Liver (tissue), 9 donors: Measurements from ENCODE around the gene DDX25. TPM values are rescaled to one million over a fixed set of nuclear protein-coding genes. Genes with fewer than 3 reads are reported as not detected.

ENCODE experiments used
- DNase-seq: peaks from one replicate; pipeline ENCODE4 v3.0.0-alpha.2; 2017; ENCODE audit warnings: low spot score
- H3K27ac ChIP-seq, 2 donors: one replicate each; pipeline ENCODE4 v1.7.0; 2013; ENCODE audit warnings: inconsistent platforms in 2 of 2, low read length in 2 of 2, control low read depth in 1 of 2, low read depth in 1 of 2, mild to moderate bottlenecking in 1 of 2
- H3K27me3 ChIP-seq, 4 donors: one replicate each; pipeline versions ENCODE4 v1.6.1 to v1.7.0; 2013; ENCODE audit warnings: low read length in 3 of 4, inconsistent platforms in 1 of 4, mild to moderate bottlenecking in 1 of 4, moderate library complexity in 1 of 4; ENCODE audit not compliant: control insufficient read depth in 4 of 4, insufficient read depth in 4 of 4
- H3K36me3 ChIP-seq, 4 donors: one replicate each; pipeline versions ENCODE4 v1.6.1 to v1.7.0; 2013; ENCODE audit warnings: low read length in 3 of 4, mild to moderate bottlenecking in 3 of 4, low read depth in 1 of 4, moderate library complexity in 1 of 4; ENCODE audit not compliant: control insufficient read depth in 4 of 4, insufficient read depth in 3 of 4
- H3K4me1 ChIP-seq, 4 donors: one replicate each; pipeline versions ENCODE4 v1.6.1 to v1.7.0; 2013; ENCODE audit warnings: low read length in 3 of 4, mild to moderate bottlenecking in 3 of 4, moderate library complexity in 1 of 4; ENCODE audit not compliant: control insufficient read depth in 4 of 4, insufficient read depth in 4 of 4
- H3K4me3 ChIP-seq, 3 donors: one replicate each; pipeline versions ENCODE4 v1.6.1 to v1.7.0; 2013; ENCODE audit warnings: low read length in 3 of 3, control low read depth in 1 of 3, low read depth in 1 of 3, mild to moderate bottlenecking in 1 of 3
- H3K9ac ChIP-seq, 2 donors: one replicate each; pipeline ENCODE4 v1.7.0; 2013; ENCODE audit warnings: low read length in 2 of 2, mild to moderate bottlenecking in 2 of 2, moderate library complexity in 2 of 2, control low read depth in 1 of 2, low read depth in 1 of 2
- H3K9me3 ChIP-seq, 4 donors: one replicate each; pipeline versions ENCODE4 v1.6.1 to v1.7.0; 2013; ENCODE audit warnings: low read length in 3 of 4; ENCODE audit not compliant: control insufficient read depth in 4 of 4
- CTCF ChIP-seq: fragments of 150-350 bp; IDR thresholded peaks from 2 replicates; pipeline ENCODE4 v1.5.1; 2017; ENCODE audit warnings: improper control_type of control experiment, low read depth, low read length; ENCODE audit not compliant: missing input control
- FOXA1 ChIP-seq: IDR thresholded peaks from 2 replicates; pipeline ENCODE4 v1.6.1; 2016; ENCODE audit warnings: antibody characterized with exemption
- FOXA2 ChIP-seq: IDR thresholded peaks from 2 replicates; pipeline ENCODE4 v1.6.1; 2016; ENCODE audit warnings: antibody characterized with exemption
- HNF4A ChIP-seq, 2 donors: conservative IDR thresholded peaks; 2 replicates each; pipeline ENCODE4 v1.6.1; 2016; ENCODE audit warnings: antibody characterized with exemption in 2 of 2, mild to moderate bottlenecking in 2 of 2
- JUND ChIP-seq, 2 donors: IDR thresholded peaks; 2 replicates each; pipeline ENCODE4 v1.6.1; 2016; ENCODE audit warnings: antibody characterized with exemption in 2 of 2
- MAX ChIP-seq: IDR thresholded peaks from 2 replicates; pipeline ENCODE4 v1.6.1; 2016; ENCODE audit warnings: antibody characterized with exemption
- NR2F2 ChIP-seq: IDR thresholded peaks from 2 replicates; pipeline ENCODE4 v1.6.1; 2016; ENCODE audit warnings: antibody characterized with exemption
- RAD21 ChIP-seq, 2 donors: IDR thresholded peaks; 2 replicates each; pipeline ENCODE4 v1.6.1; 2016; ENCODE audit warnings: antibody characterized with exemption in 2 of 2, mild to moderate bottlenecking in 2 of 2
- REST ChIP-seq: IDR thresholded peaks from 2 replicates; pipeline ENCODE4 v1.6.1; 2016; ENCODE audit warnings: antibody characterized with exemption, mild to moderate bottlenecking
- RXRA ChIP-seq, 2 donors: IDR thresholded peaks; 2 replicates each; pipeline ENCODE4 v1.6.1; 2017 to 2018; ENCODE audit warnings: antibody characterized with exemption in 2 of 2, mild to moderate bottlenecking in 1 of 2
- SP1 ChIP-seq: IDR thresholded peaks from 2 replicates; pipeline ENCODE4 v1.6.1; 2018; ENCODE audit warnings: antibody characterized with exemption, mild to moderate bottlenecking
- TAF1 ChIP-seq: conservative IDR thresholded peaks from 2 replicates; pipeline ENCODE4 v1.6.1; 2016; ENCODE audit warnings: antibody characterized with exemption, mild to moderate bottlenecking
- ZBTB33 ChIP-seq: IDR thresholded peaks from 2 replicates; pipeline ENCODE4 v1.6.1; 2016; ENCODE audit warnings: antibody characterized with exemption
- WGBS: extraction: QIAGEN DNeasy Blood & Tissue Kit; methylation state at CpG from one replicate; pipeline ENCODE4 v1.1.7; 2013; 5-methylcytosine and 5-hydroxymethylcytosine counted together
- polyA plus RNA-seq, 2 donors: library from polyadenylated mRNA; stranded (reverse) in 1 of 2; unstranded in 1 of 2; fragments of 200-250 nt in 1 of 2; fragments of >200 nt in 1 of 2; fragmentation: Nextera tagmentation in 1 of 2; extraction: Ambion mirVana in 1 of 2; gene quantifications; one replicate each; pipeline versions ENCODE4 v1.2.1 to v1.2.3, GENCODE V29; 2013 to 2015
- total RNA-seq, 2 donors: library from RNA; depleted of rRNA; stranded (reverse); fragments of >200 nt; gene quantifications; one replicate each; pipeline ENCODE4 v1.2.3, GENCODE V29; 2014
- donor health status: healthy.
- donor health status: healthy.
- donor health status: healthy.
- donor health status: healthy.
- donor health status: healthy.

The DDX25 gene
- total and polyA plus RNA-seq, 4 donors: 0.07 to 0.79 (median 0.31) TPM

GRCh38 chr11:125929445-125930075 is 25.3 kb downstream of the DDX25 start:
- no peak for DNase-seq
- Histone ChIP-seq H3K9me3 (no peaks in the 10 kb centered on the region), H3K4me1 (peaks cover 3 to 15% (median 7%) of the 10 kb centered on the region in 4 donors), H3K4me3 (no peak overlapping the region), H3K27ac (no peak overlapping the region), H3K36me3 (no peaks in the 10 kb centered on the region), H3K27me3 (no peaks in the 10 kb centered on the region), H3K9ac (no peak overlapping the region)
- TF ChIP-seq ZBTB33: no peak
- no peak for TF ChIP-seq MAX
- no peak for TF ChIP-seq FOXA2
- TF ChIP-seq TAF1: no peak
- TF ChIP-seq CTCF: no peak
- TF ChIP-seq RAD21 (IDR thresholded peaks at IDR 0.05): no peak
- no peak for TF ChIP-seq HNF4A (conservative IDR thresholded peaks at IDR 0.05)
- WGBS: 84% methylated on average over 9 of the region's 9 CpGs

GRCh38 chr11:125930076-125930450 is 25.8 kb downstream of the DDX25 start:
- no peak overlapping the region for H3K4me3 ChIP-seq
- no peak for DNase-seq
- 93% methylated on average over 11 of the region's 11 CpGs for WGBS
- H3K9me3 ChIP-seq: no peaks in the 10 kb centered on the region
- no peaks in the 10 kb centered on the region for H3K36me3 ChIP-seq
- H3K27ac ChIP-seq: no peak overlapping the region
- TF ChIP-seq SP1: no peak
- TF ChIP-seq HNF4A (conservative IDR thresholded peaks at IDR 0.05): no peak
- no peak for TF ChIP-seq TAF1
- peaks cover under 1 to 10% (median 5%) of the 10 kb centered on the region in 4 donors for H3K4me1 ChIP-seq
- no peaks in the 10 kb centered on the region for H3K27me3 ChIP-seq
- H3K9ac ChIP-seq: no peak overlapping the region

GRCh38 chr11:125931116-125931515 is 26.8 kb downstream of the DDX25 start:
- 75% methylated on average over 3 of the region's 3 CpGs for WGBS
- Histone ChIP-seq H3K9me3 (no peaks in the 10 kb centered on the region), H3K4me3 (no peak overlapping the region), H3K4me1 (no peaks in the 10 kb centered on the region), H3K36me3 (no peaks in the 10 kb centered on the region), H3K27me3 (no peaks in the 10 kb centered on the region), H3K9ac (no peak overlapping the region), H3K27ac (no peak overlapping the region)
- TF ChIP-seq MAX (no peak), CTCF (no peak), REST (no peak), FOXA2 (no peak), RAD21 (IDR thresholded peaks at IDR 0.05) (no peak), TAF1 (no peak), SP1 (no peak), JUND (IDR thresholded peaks at IDR 0.05) (no peak), FOXA1 (no peak), HNF4A (conservative IDR thresholded peaks at IDR 0.05) (no peak), RXRA (IDR thresholded peaks at IDR 0.05) (no peak), NR2F2 (no peak)
- no peak for DNase-seq
